HG02763 (cell line): Measurements from ENCODE around the gene REG3A.

Experiments
- ATAC-seq: cut with Tn5 transposase; IDR thresholded peaks from one replicate; pipeline ENCODE4 v1.9.1; 2021; ENCODE audit warnings: mild to moderate bottlenecking, moderate library complexity; ENCODE audit not compliant: unreplicated experiment

The REG3A gene

GRCh38 chr2:79159653-79160052 lies at the start of gene REG3A:
REG3A (minus strand) TSS chr2:79159753; CDS start chr2:79159405, 348 bp downstream.
- no peak for ATAC-seq

GRCh38 chr2:79200762-79201161 lies 41.2 kb upstream of the REG3A start:
- ATAC-seq = no peak

- ATAC-seq = no peak
Observed at GRCh38 chr2:79191816-79192215, 32.3 kb upstream of the REG3A start.

- no peak for ATAC-seq
Observed at GRCh38 chr2:79191081-79191480, 31.5 kb upstream of the REG3A start.

- no peak for ATAC-seq
Observed at GRCh38 chr2:79189465-79189864, 29.9 kb upstream of the REG3A start.

- no peak for ATAC-seq
Observed at GRCh38 chr2:79181617-79182016, 22.1 kb upstream of the REG3A start.

- no peak for ATAC-seq
Observed at GRCh38 chr2:79180092-79180491, 20.5 kb upstream of the REG3A start.

GRCh38 chr2:79179036-79179435 lies 19.5 kb upstream of the REG3A start:
- no peak for ATAC-seq

GRCh38 chr2:79178076-79178674 lies 18.6 kb upstream of the REG3A start:
- ATAC-seq = no peak

GRCh38 chr2:79171348-79171958 lies 11.9 kb upstream of the REG3A start:
- no peak for ATAC-seq

GRCh38 chr2:79162801-79163200 lies 3.2 kb upstream of the REG3A start:
- no peak for ATAC-seq

GRCh38 chr2:79162132-79162531 lies 2.6 kb upstream of the REG3A start:
- ATAC-seq = no peak

GRCh38 chr2:79159030-79159429 lies 523 bp downstream of the REG3A start:
- no peak for ATAC-seq

- ATAC-seq = no peak
Observed at GRCh38 chr2:79155826-79156476, 3.6 kb downstream of the REG3A start.

GRCh38 chr2:79139423-79139822 lies 20.1 kb downstream of the REG3A start:
- ATAC-seq = no peak

- no peak for ATAC-seq
Observed at GRCh38 chr2:79138385-79138784, 21.2 kb downstream of the REG3A start.

- no peak for ATAC-seq
Observed at GRCh38 chr2:79131687-79132086, 27.9 kb downstream of the REG3A start.

GRCh38 chr2:79129804-79130203 lies 29.7 kb downstream of the REG3A start:
- no peak for ATAC-seq

- ATAC-seq = no peak
Observed at GRCh38 chr2:79129260-79129659, 30.3 kb downstream of the REG3A start.

GRCh38 chr2:79128406-79128805 lies 31.1 kb downstream of the REG3A start:
- ATAC-seq = no peak

- ATAC-seq = no peak
Observed at GRCh38 chr2:79125721-79125985, 33.9 kb downstream of the REG3A start.

GRCh38 chr2:79124907-79125720 lies 34.4 kb downstream of the REG3A start:
- no peak for ATAC-seq
